ENCODE measurements around the gene APOL6. TPM values are rescaled to one million over a fixed set of nuclear protein-coding genes. Genes with fewer than 3 reads are reported as not detected.

APOL6 gene
- total and polyA plus RNA-seq, 2 of the 4 experiments (the other 2 are of a cell fraction), result 1.2 to 7.2 TPM

- H3K23ac ChIP-seq (ENCODE audit: low read depth, low read length), result no peak overlapping the region
- H2BK15ac ChIP-seq (ENCODE audit: low read depth, low read length), result no peak overlapping the region
- H3K27ac ChIP-seq (ENCODE audit: insufficient read depth, low read length), result no peak overlapping the region
- no peaks in the 10 kb centered on the region for H4K20me1 ChIP-seq (ENCODE audit: insufficient read depth, low read length)
- H3K9me1 ChIP-seq (ENCODE audit: insufficient read depth, low read length), result no peaks in the 10 kb centered on the region; the same call in 1 of the 2 replicates
- H3K27me3 ChIP-seq (ENCODE audit: control insufficient read depth, insufficient read depth, low read length), result peaks cover 11% of the 10 kb centered on the region
- DNase-seq, result no peak
- H3K18ac ChIP-seq (ENCODE audit: low read depth, low read length), result no peak overlapping the region
- H2AK5ac ChIP-seq (ENCODE audit: low read depth, low read length), result no peak overlapping the region
- H3K56ac ChIP-seq (ENCODE audit: extremely low read depth, insufficient read depth, low read length), result no peak overlapping the region
- H3K79me1 ChIP-seq (ENCODE audit: low read depth in 1 of 2, low read length in 2 of 2), result no peaks in the 10 kb centered on the region
- no peak for TF ChIP-seq RFX5 (IDR thresholded peaks at IDR 0.05; ENCODE audit: low read depth, low read length)
- TF ChIP-seq USF2 (IDR thresholded peaks at IDR 0.05; ENCODE audit: low read depth, low read length), result no peak
- no peak for TF ChIP-seq NFE2L2 (IDR thresholded peaks at IDR 0.05; ENCODE audit: low read depth, low read length)
- no peak for TF ChIP-seq FOS (IDR thresholded peaks at IDR 0.05; ENCODE audit: low read depth, low read length)
- no peak for TF ChIP-seq MAFK (IDR thresholded peaks at IDR 0.05; ENCODE audit: low read depth, low read length)
- no peak for TF ChIP-seq CEBPB (IDR thresholded peaks at IDR 0.05; ENCODE audit: low read depth, low read length)
- TF ChIP-seq POLR2A (IDR thresholded peaks at IDR 0.05; ENCODE audit: low read depth, low read length), result no peak
- TF ChIP-seq ELK1 (IDR thresholded peaks at IDR 0.05; ENCODE audit: borderline replicate concordance, low read depth, low read length), result no peak
- no peak for TF ChIP-seq MXI1 (IDR thresholded peaks at IDR 0.05; ENCODE audit: borderline replicate concordance, low read depth, low read length)
- TF ChIP-seq RAD21 (IDR thresholded peaks at IDR 0.05; ENCODE audit: low read length), result no peak
- no peak for TF ChIP-seq SMC3 (IDR thresholded peaks at IDR 0.05; ENCODE audit: low read depth, low read length)
- no peak for TF ChIP-seq MAZ (IDR thresholded peaks at IDR 0.05; ENCODE audit: borderline replicate concordance, low read depth, low read length)
- no peak for TF ChIP-seq BHLHE40 (IDR thresholded peaks at IDR 0.05; ENCODE audit: low read depth, low read length)
- no peak for TF ChIP-seq CTCF (conservative IDR thresholded peaks at IDR 0.05; ENCODE audit: low read depth, low read length)
- TF ChIP-seq RCOR1 (IDR thresholded peaks at IDR 0.05; ENCODE audit: insufficient replicate concordance, low read length), result no peak
- TF ChIP-seq CHD1 (IDR thresholded peaks at IDR 0.05; ENCODE audit: low read depth, low read length), result no peak
- H3K36me3 ChIP-seq (ENCODE audit: control insufficient read depth, insufficient read depth, low read length), result no peaks in the 10 kb centered on the region
- 0 out of 2 replicates have a peak, but pooled peaks cover 1% of the 10 kb centered on the region for H3K4me1 ChIP-seq (ENCODE audit: control insufficient read depth, insufficient read depth, low read length)
- POLR2A ChIA-PET (ENCODE audit: unreplicated experiment), result no interaction called here
- H3K14ac ChIP-seq (replicated peaks; ENCODE audit: low read depth, low read length), result no peak overlapping the region
- no peak overlapping the region for H2AK9ac ChIP-seq (replicated peaks; ENCODE audit: low read depth, low read length, poor library complexity)
- H3K9me3 ChIP-seq (ENCODE audit: control insufficient read depth, insufficient read depth, low read length), result no peaks in the 10 kb centered on the region
- H3K9ac ChIP-seq (ENCODE audit: low read depth, low read length), result no peak overlapping the region
- dilution Hi-C loops (cut with HindIII; ENCODE audit: low sequenced_read_pairs, unreplicated experiment) (no loop called here), intact Hi-C loops (cut with micrococcal nuclease) (no loop called here), in situ Hi-C loops (cut with MboI; ENCODE audit: low sequenced_read_pairs) (no loop called here)
- H2BK5ac ChIP-seq (ENCODE audit: low read depth, low read length, poor library complexity, severe bottlenecking), result no peak overlapping the region
- no CpG with 5 or more reads among the region's 4 CpGs for WGBS, 2 experiments (ENCODE audit: extremely low coverage in 2 of 2, insufficient read length in 1 of 2)
- no peak overlapping the region for H4K91ac ChIP-seq (ENCODE audit: insufficient read depth, low read depth, low read length)
- H2BK20ac ChIP-seq (ENCODE audit: low read depth, low read length), result no peak overlapping the region
- no peak overlapping the region for H3K4me3 ChIP-seq (ENCODE audit: insufficient read depth, low read depth, low read length)
- H3K4me2 ChIP-seq (ENCODE audit: low read depth, low read length), result no peak overlapping the region
- no peak for ATAC-seq (ENCODE audit: low read depth)
- H3K4ac ChIP-seq (ENCODE audit: low read depth, low read length), result no peak overlapping the region
- CTCF ChIA-PET, result no interaction called here
- H4K8ac ChIP-seq (ENCODE audit: low read depth in 2 of 2, low read length in 2 of 2), result no peak overlapping the region
- H2BK120ac ChIP-seq (ENCODE audit: low read depth, low read length), result no peak overlapping the region
- H4K5ac ChIP-seq (ENCODE audit: low read depth, low read length), result no peak overlapping the region
- no TSS peak for BruUV-seq (replicated peaks)
- H2AFZ ChIP-seq (replicated peaks; ENCODE audit: low read length, poor library complexity), result no peak overlapping the region
These were observed 48.9 kb upstream of the APOL6 start for GRCh38 chr22:35599364-35599763.
